Endodermal cell (in vitro differentiated cells): ENCODE results near the gene ZEB2. TPM values are rescaled to one million over a fixed set of nuclear protein-coding genes. Genes with fewer than 3 reads are reported as not detected.

Experiments used
- DNase-seq: peaks from one replicate; pipeline ENCODE4 v3.0.0-alpha.2; 2017
- H3K27ac ChIP-seq: 2 replicates; pipeline ENCODE4 v1.5.1; 2013; ENCODE audit warnings: mild to moderate bottlenecking, low read depth, low read length, moderate library complexity
- H3K27me3 ChIP-seq: 2 replicates; pipeline ENCODE4 v1.6.1; 2013; ENCODE audit warnings: mild to moderate bottlenecking, low read length, moderate library complexity; ENCODE audit not compliant: insufficient read depth, control insufficient read depth, poor library complexity, severe bottlenecking
- H3K36me3 ChIP-seq: 2 replicates; pipeline ENCODE4 v1.7.0; 2013; ENCODE audit warnings: mild to moderate bottlenecking, low read length, moderate library complexity; ENCODE audit not compliant: control insufficient read depth, insufficient read depth
- H3K4me1 ChIP-seq: one replicate; pipeline ENCODE4 v1.7.0; 2013; ENCODE audit warnings: low read length; ENCODE audit not compliant: control insufficient read depth, insufficient read depth
- H3K4me3 ChIP-seq: 2 replicates; pipeline ENCODE4 v1.5.1; 2013; ENCODE audit warnings: mild to moderate bottlenecking, low read length, moderate library complexity
- H3K9ac ChIP-seq: 2 replicates; pipeline ENCODE4 v1.6.1; 2013; ENCODE audit warnings: mild to moderate bottlenecking, low read length, moderate library complexity; ENCODE audit not compliant: poor library complexity, severe bottlenecking; ENCODE audit errors: extremely low read depth
- H3K9me3 ChIP-seq: 2 replicates; pipeline ENCODE4 v1.6.1; 2013; ENCODE audit warnings: mild to moderate bottlenecking, low read length, moderate library complexity; ENCODE audit not compliant: control insufficient read depth
- H3K27ac Mint-ChIP-seq: 2 replicates; pipeline ENCODE4 v1.8.0; 2020; ENCODE audit warnings: mixed read lengths
- H3K27me3 Mint-ChIP-seq: 2 replicates; pipeline ENCODE4 v1.8.0; 2021; ENCODE audit warnings: mild to moderate bottlenecking, mixed read lengths; ENCODE audit not compliant: insufficient read depth
- H3K36me3 Mint-ChIP-seq: 2 replicates; pipeline ENCODE4 v1.8.0; 2020; ENCODE audit warnings: low read depth, mixed read lengths
- H3K4me1 Mint-ChIP-seq: 2 replicates; pipeline ENCODE4 v1.8.0; 2020; ENCODE audit warnings: mixed read lengths
- H3K4me3 Mint-ChIP-seq: 2 replicates; pipeline ENCODE4 v1.8.0; 2020; ENCODE audit warnings: mild to moderate bottlenecking, moderate library complexity, mixed read lengths
- H3K9me3 Mint-ChIP-seq: 2 replicates; pipeline ENCODE4 v1.8.0; 2020; ENCODE audit warnings: mild to moderate bottlenecking, mixed read lengths
- CTCF ChIP-seq: fragments of 200-600 bp; sonication (generic); conservative IDR thresholded peaks from 2 replicates; pipeline ENCODE4 v1.5.0; 2021; ENCODE audit warnings: antibody characterized with exemption, mild to moderate bottlenecking
- WGBS, 2 experiments: methylation state at CpG; one replicate each; pipeline versions ENCODE4 v1.1.5 to v1.1.7; 2013; ENCODE audit warnings: missing lambda C conversion rate in 2 of 2, mixed read lengths in 1 of 2; ENCODE audit not compliant: insufficient coverage in 1 of 2, insufficient read length in 1 of 2; 5-methylcytosine and 5-hydroxymethylcytosine counted together
- total RNA-seq, 2 donors: library from RNA; stranded (reverse); fragmentation: NEBNext Ultra II Directional in 1 of 2; extraction: Animal tissue kit (Norgen Biotek cat#: 25700) in 1 of 2; gene quantifications; 2 replicates in 1 of 2; 3 replicates in 1 of 2; pipeline ENCODE4 v1.2.1, GENCODE V29; 2021

The ZEB2 gene
- total RNA-seq, 2 donors from 2014 or later: 0.29 to 0.31 TPM

DNA sequence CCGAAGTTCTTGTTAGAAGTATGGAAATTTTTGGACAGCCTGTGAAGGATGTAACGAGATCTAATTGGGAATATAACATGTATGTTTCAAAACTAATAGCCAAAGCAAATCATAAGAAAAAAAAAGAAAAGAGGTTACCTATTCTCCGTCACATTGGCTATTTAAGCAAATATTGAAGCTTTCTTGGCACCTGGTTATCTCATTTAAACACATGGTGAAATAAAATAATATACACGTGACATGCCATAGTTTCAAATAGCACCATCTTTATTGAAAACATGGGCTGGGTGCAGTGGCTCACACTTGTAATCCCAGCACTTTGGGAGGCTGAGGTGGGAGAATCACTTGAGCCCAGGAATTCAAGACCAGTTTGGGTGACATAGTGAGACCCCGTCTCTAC is 56.7 kb downstream of the ZEB2 start:
- H3K36me3 ChIP-seq: no peaks in the 10 kb centered on the region
- H3K27ac ChIP-seq: no peak overlapping the region
- Mint-ChIP-seq H3K4me1 (peaks cover 4% of the 10 kb centered on the region), H3K36me3 (no peaks in the 10 kb centered on the region), H3K4me3 (no peak overlapping the region), H3K27me3 (peaks cover 64% of the 10 kb centered on the region), H3K9me3 (no peaks in the 10 kb centered on the region), H3K27ac (no peak overlapping the region)
- 83 to 95% methylated on average over 1 to 5 of the region's 5 CpGs for WGBS, 2 experiments
- no peak overlapping the region for H3K9ac ChIP-seq
- peaks cover 62% of the 10 kb centered on the region for H3K27me3 ChIP-seq
- no peaks in the 10 kb centered on the region for H3K9me3 ChIP-seq
- DNase-seq: no peak
- no peaks in the 10 kb centered on the region for H3K4me1 ChIP-seq
- H3K4me3 ChIP-seq: no peak overlapping the region
- TF ChIP-seq CTCF: no peak

DNA sequence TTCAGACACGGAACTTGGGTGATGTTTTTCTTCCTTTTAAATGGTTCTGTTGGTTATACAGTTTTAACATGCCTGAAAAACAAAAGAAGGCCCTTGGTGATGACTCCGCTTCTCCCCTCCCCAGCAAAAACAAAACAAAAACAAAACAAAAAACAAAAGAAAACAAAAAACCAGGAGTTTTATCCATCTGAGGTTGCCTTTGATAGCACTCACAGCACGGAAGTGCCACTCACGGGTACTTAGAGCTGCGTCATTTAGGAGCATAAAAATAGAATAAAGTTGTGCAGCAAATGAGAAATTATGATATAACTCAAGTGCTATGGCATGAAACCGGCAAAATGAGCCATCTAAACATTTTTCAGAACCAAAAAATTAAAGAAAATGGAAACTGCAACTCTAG is 57.7 kb downstream of the ZEB2 start:
- no peak overlapping the region for H3K4me3 Mint-ChIP-seq
- 92 to 98% methylated on average over 3 to 6 of the region's 6 CpGs for WGBS, 2 experiments
- H3K4me1 Mint-ChIP-seq: no peaks in the 10 kb centered on the region
- H3K4me3 ChIP-seq: no peak overlapping the region
- TF ChIP-seq CTCF: no peak
- no peaks in the 10 kb centered on the region for H3K36me3 Mint-ChIP-seq
- H3K27me3 ChIP-seq: peaks cover 53% of the 10 kb centered on the region
- H3K27ac Mint-ChIP-seq: no peak overlapping the region
- H3K9ac ChIP-seq: no peak overlapping the region
- peak overlapping the region; percentile 89 for H3K27ac ChIP-seq
- H3K4me1 ChIP-seq: no peaks in the 10 kb centered on the region
- H3K9me3 Mint-ChIP-seq: no peaks in the 10 kb centered on the region
- H3K36me3 ChIP-seq: no peaks in the 10 kb centered on the region
- no peak for DNase-seq
- H3K9me3 ChIP-seq: no peaks in the 10 kb centered on the region
- peaks cover 59% of the 10 kb centered on the region for H3K27me3 Mint-ChIP-seq

DNA sequence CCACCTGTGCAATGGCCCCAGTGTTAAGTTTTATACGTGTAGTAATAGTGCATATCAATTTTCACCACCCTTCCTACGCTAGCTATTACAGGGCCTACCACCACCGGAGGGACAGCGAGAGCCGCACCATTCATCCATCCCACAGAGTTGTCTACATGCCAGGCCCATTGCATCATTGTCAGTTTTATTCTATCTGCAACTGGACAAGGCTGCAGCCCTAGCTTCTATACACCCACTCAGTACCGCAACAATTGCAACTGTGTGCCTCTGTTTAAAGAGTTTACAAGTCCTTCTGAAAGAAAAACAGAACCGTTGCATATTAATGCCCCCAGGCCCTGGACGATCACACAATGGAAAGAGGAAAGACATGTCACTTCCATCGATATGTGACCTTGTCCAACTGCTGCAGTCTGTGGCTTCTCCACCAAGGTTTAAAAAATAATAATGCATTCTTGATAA is 58.6 kb downstream of the ZEB2 start:
- H3K9me3 ChIP-seq: no peaks in the 10 kb centered on the region
- no peaks in the 10 kb centered on the region for H3K36me3 Mint-ChIP-seq
- H3K27ac Mint-ChIP-seq: no peak overlapping the region
- peaks cover 43% of the 10 kb centered on the region for H3K27me3 ChIP-seq
- TF ChIP-seq CTCF: no peak
- peak overlapping the region; percentile 89 for H3K27ac ChIP-seq
- WGBS, 2 experiments: 73 to 85% methylated on average over 7 to 9 of the region's 9 CpGs
- no peak overlapping the region for H3K4me3 ChIP-seq
- H3K4me1 Mint-ChIP-seq: peaks cover under 1% of the 10 kb centered on the region
- no peak overlapping the region for H3K9ac ChIP-seq
- H3K4me1 ChIP-seq: no peaks in the 10 kb centered on the region
- H3K27me3 Mint-ChIP-seq: peaks cover 51% of the 10 kb centered on the region
- no peaks in the 10 kb centered on the region for H3K36me3 ChIP-seq
- H3K9me3 Mint-ChIP-seq: no peaks in the 10 kb centered on the region
- H3K4me3 Mint-ChIP-seq: no peak overlapping the region
- DNase-seq: no peak
